GM19043 (cell line): ENCODE results near the gene FOXO6.

Experiments
- ATAC-seq: cut with Tn5 transposase; IDR thresholded peaks from one replicate; pipeline ENCODE4 v1.9.1; 2021; ENCODE audit warnings: low read depth; ENCODE audit not compliant: unreplicated experiment

FOXO6 gene

GRCh38 chr1:41364442-41365319 is 3.4 kb downstream of the FOXO6 start:
- no peak for ATAC-seq

- ATAC-seq, result no peak
Measured at GRCh38 chr1:41365320-41365633, 4.0 kb downstream of the FOXO6 start.

GRCh38 chr1:41365772-41366454 is 4.7 kb downstream of the FOXO6 start:
- ATAC-seq, result no peak

- ATAC-seq, result no peak
Measured at GRCh38 chr1:41366455-41367287, 5.4 kb downstream of the FOXO6 start.

GRCh38 chr1:41367288-41367642 is 6.0 kb downstream of the FOXO6 start:
- no peak for ATAC-seq

- no peak for ATAC-seq
Measured at GRCh38 chr1:41368366-41368765, 7.1 kb downstream of the FOXO6 start.

- no peak for ATAC-seq
Measured at GRCh38 chr1:41368801-41369200, 7.6 kb downstream of the FOXO6 start.

GRCh38 chr1:41369531-41369930 is 8.3 kb downstream of the FOXO6 start:
- ATAC-seq, result no peak

- no peak for ATAC-seq
Measured at GRCh38 chr1:41370225-41370624, 9.0 kb downstream of the FOXO6 start.

GRCh38 chr1:41370756-41371420 is 9.7 kb downstream of the FOXO6 start:
- no peak for ATAC-seq

GRCh38 chr1:41371630-41372599 is 10.7 kb downstream of the FOXO6 start:
- no peak for ATAC-seq

- ATAC-seq, result no peak
Measured at GRCh38 chr1:41372600-41372993, 11.4 kb downstream of the FOXO6 start.

- ATAC-seq, result no peak
Measured at GRCh38 chr1:41373373-41373772, 12.1 kb downstream of the FOXO6 start.

- no peak for ATAC-seq
Measured at GRCh38 chr1:41374711-41375110, 13.5 kb downstream of the FOXO6 start.

- ATAC-seq, result no peak
Measured at GRCh38 chr1:41377397-41377796, 16.2 kb downstream of the FOXO6 start.

- ATAC-seq, result no peak
Measured at GRCh38 chr1:41378222-41378621, 17.0 kb downstream of the FOXO6 start.

- ATAC-seq, result no peak
Measured at GRCh38 chr1:41378999-41379737, 17.9 kb downstream of the FOXO6 start.

- ATAC-seq, result no peak
Measured at GRCh38 chr1:41379738-41380130, 18.5 kb downstream of the FOXO6 start.

GRCh38 chr1:41380195-41380594 is 19.0 kb downstream of the FOXO6 start:
- no peak for ATAC-seq
